Kidney epithelial cell (primary cell): ENCODE measurements around the gene C16orf54. TPM values are rescaled to one million over a fixed set of nuclear protein-coding genes. Genes with fewer than 3 reads are reported as not detected.
"Not testable (repeated sequence)": the region's sequence is repeated elsewhere in the genome, so short reads cannot be mapped to it uniquely, and the experiment has no call there.

Source experiments
- DNase-seq: peaks from one replicate; pipeline ENCODE4 v3.0.0-alpha.2; 2010; ENCODE audit warnings: low read depth
- H3K27me3 ChIP-seq: 2 replicates; pipeline ENCODE4 v1.6.0; 2011; ENCODE audit warnings: low read length; ENCODE audit not compliant: control insufficient read depth, insufficient read depth
- H3K36me3 ChIP-seq: 2 replicates; pipeline ENCODE4 v1.5.1; 2011; ENCODE audit warnings: low read length; ENCODE audit not compliant: control insufficient read depth, insufficient read depth
- H3K4me3 ChIP-seq: 2 replicates; pipeline ENCODE4 v1.5.1; 2011; ENCODE audit warnings: low read depth, mild to moderate bottlenecking, control low read depth, low read length
- total RNA-seq: library from RNA; depleted of rRNA; stranded (reverse); fragments of >200 nt; gene quantifications from 2 replicates; pipeline ENCODE4 v1.2.3, GENCODE V29; 2015
- TF ChIP-seq, protein P1 (sequence below): IDR thresholded peaks from 2 replicates; pipeline ENCODE4 v1.5.1; 2011; ENCODE audit warnings: mild to moderate bottlenecking, moderate library complexity, low read length, control low read depth, inconsistent platforms; ENCODE audit not compliant: insufficient read depth, poor library complexity, severe bottlenecking

C16orf54 gene
- total RNA-seq, 1 donor from 2014 or later, result not detected

DNA sequence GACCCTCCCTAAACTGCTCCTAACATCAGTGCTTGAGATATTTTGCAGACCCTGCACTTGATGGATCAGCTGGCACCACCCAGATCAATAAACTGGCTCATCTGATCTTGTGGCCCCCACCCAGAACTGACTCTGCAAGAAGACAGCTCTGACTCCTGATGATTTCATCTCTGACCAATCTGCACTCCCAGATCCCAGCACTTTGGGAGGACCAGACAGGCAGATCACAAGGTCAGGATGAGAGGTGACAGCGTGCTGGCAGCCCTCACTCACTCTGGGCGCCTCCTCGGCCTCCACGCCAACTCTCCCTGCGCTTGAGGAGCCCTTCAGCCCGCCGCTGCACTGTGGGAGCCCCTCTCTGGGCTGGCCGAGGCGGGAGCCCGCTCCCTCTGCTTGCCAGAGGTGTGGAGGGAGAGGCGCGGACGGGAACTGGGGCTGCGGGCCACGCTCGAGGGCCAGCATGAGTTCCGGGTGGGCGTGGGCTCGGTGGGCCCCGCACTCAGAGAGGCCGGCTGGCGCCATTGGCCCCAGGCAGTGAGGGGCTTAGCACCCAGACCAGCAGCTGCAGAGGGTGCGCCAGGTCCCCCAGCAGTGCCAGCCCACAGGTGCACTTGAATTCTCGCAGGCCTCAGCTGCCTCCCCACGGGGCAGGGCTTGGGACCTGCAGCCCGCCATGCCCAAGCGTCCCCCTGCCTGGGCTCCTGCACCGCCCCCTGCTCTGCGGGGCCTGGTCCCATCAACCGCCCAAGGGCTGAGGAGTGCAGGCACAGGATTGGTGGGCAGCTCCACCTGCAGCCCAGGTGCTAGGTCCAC lies 2.4 kb upstream of the C16orf54 start:
- no peaks in the 10 kb centered on the region for H3K36me3 ChIP-seq
- H3K27me3 ChIP-seq, result no peaks in the 10 kb centered on the region
- no peak overlapping the region for H3K4me3 ChIP-seq
- no peak for DNase-seq
- TF ChIP-seq, protein P1, sequence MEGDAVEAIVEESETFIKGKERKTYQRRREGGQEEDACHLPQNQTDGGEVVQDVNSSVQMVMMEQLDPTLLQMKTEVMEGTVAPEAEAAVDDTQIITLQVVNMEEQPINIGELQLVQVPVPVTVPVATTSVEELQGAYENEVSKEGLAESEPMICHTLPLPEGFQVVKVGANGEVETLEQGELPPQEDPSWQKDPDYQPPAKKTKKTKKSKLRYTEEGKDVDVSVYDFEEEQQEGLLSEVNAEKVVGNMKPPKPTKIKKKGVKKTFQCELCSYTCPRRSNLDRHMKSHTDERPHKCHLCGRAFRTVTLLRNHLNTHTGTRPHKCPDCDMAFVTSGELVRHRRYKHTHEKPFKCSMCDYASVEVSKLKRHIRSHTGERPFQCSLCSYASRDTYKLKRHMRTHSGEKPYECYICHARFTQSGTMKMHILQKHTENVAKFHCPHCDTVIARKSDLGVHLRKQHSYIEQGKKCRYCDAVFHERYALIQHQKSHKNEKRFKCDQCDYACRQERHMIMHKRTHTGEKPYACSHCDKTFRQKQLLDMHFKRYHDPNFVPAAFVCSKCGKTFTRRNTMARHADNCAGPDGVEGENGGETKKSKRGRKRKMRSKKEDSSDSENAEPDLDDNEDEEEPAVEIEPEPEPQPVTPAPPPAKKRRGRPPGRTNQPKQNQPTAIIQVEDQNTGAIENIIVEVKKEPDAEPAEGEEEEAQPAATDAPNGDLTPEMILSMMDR, result no peak

DNA sequence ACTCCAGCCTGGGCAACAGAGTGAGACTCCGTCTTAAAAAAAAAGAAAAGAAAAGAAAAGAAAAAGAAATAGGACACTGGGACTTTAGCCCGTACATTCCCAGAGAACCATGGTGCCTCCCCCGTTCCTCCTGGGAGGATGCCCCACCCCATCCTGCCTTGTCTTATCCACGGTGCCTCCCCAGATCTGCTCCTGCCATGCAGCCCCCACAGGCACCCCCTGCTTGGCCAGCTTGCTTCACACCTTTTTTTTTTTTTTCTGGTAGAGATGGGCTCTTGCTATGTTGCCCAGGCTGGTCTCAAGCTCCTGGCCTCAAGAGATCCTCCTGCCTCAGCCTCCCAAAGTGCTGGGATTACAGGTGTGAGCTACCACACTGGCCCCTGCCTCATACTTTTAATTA lies 728 bp upstream of the C16orf54 start:
- not testable (repeated sequence) for H3K4me3 ChIP-seq, H3K36me3 ChIP-seq, H3K27me3 ChIP-seq, DNase-seq

DNA sequence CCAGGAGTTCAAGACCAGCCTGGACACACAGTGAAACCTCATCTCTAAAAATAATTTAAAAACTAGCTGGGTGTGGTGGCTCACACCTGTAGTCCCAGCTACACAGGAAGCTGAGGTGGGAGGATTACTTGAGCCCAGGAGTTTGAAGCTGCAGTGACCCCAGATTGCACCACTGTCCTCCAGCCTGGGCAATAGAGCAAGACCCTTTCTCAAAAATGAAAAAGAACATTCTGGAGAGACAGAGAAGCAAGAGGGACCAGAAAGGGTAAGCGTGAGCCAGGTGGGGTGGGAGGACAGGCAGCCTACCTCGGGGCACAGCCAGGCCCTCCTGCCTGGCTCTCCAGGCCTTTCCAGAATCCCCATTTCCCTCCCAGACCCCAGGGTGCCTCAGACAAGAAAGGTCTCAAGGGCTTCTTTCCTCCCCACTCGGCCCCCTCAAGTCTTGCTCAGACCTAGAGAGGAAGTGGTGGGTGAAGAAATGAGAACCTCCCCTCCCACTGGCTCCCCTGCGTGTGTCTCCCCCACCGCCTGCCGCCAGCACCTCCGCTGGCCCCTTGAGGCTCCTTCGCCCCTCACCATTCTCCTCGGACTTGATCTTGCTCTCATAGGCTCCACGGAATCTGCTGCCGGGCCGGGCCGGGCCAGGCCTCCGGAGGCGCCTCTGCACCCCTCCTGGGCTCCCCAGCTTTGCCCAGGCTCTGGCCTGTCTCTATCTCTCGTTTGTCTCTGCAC lies 503 bp downstream of the C16orf54 start:
- no peak for DNase-seq
- Histone ChIP-seq H3K36me3 (no peaks in the 10 kb centered on the region), H3K27me3 (no peaks in the 10 kb centered on the region), H3K4me3 (no peak overlapping the region)
- TF ChIP-seq, protein P1, result no peak

DNA sequence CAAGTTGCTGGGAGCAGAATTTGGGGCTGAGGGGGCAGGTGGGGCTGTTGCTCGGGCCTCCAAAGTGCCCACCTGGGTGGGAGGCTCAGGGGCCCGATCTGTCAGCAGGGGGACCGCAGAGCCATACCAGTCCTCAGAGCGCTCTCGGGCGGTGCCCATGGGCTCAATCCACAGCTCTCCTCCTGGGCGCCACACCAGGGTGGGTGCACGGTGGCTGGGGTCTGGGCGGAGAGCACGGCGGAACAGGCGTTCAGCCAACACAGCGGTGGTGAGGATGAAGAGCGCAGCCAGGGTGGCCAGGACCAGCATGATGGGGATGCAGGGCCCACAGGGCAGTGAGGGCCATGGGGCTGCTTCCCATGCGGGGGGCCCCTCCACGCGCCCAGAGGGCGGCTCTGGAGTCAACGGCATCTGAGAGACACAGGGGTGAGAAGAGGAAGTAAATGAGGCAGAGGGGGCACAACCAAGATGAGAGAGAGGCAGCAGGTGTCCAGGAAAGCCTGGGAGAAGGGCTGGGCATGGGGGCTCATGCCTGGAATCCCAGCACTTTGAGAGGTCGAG lies 1.2 kb downstream of the C16orf54 start:
- TF ChIP-seq, protein P1, result no peak
- Histone ChIP-seq H3K27me3 (no peaks in the 10 kb centered on the region), H3K36me3 (no peaks in the 10 kb centered on the region), H3K4me3 (no peak overlapping the region)
- DNase-seq, result no peak

DNA sequence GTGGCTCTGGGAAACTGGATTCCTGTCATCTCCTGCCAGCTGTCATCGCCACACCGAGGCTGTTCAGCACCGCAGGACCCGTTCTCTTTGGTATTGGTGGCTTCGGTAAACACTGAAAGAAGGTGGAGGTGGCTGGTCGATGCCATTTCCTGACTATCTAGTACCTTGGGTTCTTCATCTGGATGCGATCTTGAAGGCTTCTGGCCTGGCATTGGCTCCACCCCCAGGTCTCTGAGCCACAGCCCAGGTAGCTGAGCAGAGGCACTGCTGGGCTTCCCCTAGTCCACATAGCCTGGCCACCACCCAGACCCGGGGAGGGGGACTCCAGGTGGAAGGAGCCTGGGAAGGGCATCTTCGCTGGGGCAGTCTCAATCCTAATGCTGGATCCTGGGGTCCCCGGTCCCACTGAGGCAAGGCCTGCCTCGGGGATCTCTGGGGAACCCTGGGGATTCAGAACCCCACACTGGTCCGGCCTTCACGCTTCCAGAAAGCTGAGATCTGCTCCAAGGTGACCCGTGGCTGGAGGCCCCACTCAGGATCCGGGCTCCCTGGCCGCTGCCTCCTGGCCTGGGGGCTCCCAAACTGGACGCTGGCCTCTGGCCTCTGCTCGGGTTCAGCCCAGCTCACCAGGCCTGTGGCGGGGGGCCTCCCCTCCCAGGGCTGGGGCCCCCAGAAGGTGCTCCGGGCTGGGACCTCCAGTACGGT lies 1.8 kb downstream of the C16orf54 start:
- no peak for DNase-seq
- Histone ChIP-seq H3K27me3 (no peaks in the 10 kb centered on the region), H3K4me3 (no peak overlapping the region), H3K36me3 (no peaks in the 10 kb centered on the region)
- TF ChIP-seq, protein P1, result no peak

DNA sequence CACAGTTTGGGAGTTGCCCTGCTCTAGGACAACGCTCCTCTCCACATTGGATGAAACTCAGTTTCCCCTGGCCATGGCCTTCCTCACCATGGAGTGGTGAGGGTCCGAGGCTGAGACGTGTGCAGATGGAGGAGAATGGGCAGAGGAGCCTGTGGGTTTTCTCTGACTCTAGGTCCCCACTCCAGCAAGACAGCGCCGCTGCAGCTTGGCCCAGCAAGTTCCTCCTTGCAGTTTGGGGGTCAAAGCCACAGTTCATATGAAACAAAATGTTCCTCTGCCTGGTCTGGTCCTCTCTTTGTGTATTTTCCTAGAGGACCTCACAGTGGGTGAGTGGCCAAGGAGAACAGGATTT lies 2.3 kb downstream of the C16orf54 start:
- no peak overlapping the region for H3K4me3 ChIP-seq
- TF ChIP-seq, protein P1, result no peak
- H3K27me3 ChIP-seq, result no peaks in the 10 kb centered on the region
- H3K36me3 ChIP-seq, result no peaks in the 10 kb centered on the region
- no peak for DNase-seq
